GM19351 (cell line): ENCODE measurements around the gene ELFN1.

Experiments
- ATAC-seq: cut with Tn5 transposase; IDR thresholded peaks from one replicate; pipeline ENCODE4 v1.9.1; 2021; ENCODE audit warnings: mild to moderate bottlenecking, moderate library complexity; ENCODE audit not compliant: unreplicated experiment

Gene ELFN1

GRCh38 chr7:1779445-1779844 lies 109.4 kb downstream of the ELFN1 start:
- ATAC-seq, result no peak

- no peak for ATAC-seq
Observed at GRCh38 chr7:1781369-1781768, 111.3 kb downstream of the ELFN1 start.

- ATAC-seq, result no peak
Observed at GRCh38 chr7:1785839-1786238, 115.8 kb downstream of the ELFN1 start.

GRCh38 chr7:1787241-1787640 lies 117.2 kb downstream of the ELFN1 start:
- ATAC-seq, result no peak

- ATAC-seq, result no peak
Observed at GRCh38 chr7:1787681-1788235, 117.7 kb downstream of the ELFN1 start.

GRCh38 chr7:1794888-1795542 lies 124.9 kb downstream of the ELFN1 start:
- no peak for ATAC-seq
